ENCODE results near the gene FGF12. TPM values are rescaled to one million over a fixed set of nuclear protein-coding genes. Genes with fewer than 3 reads are reported as not detected.
A peak's percentile ranks its signal among the peaks of the same experiment; 100 is the strongest.

Gene FGF12
- total RNA-seq, 1 experiment from 2014 or later = 4.6 TPM

GRCh38 chr3:192409838-192410683, 317.3 kb downstream of the FGF12 start:
- DNase-seq (ENCODE audit: low read depth) = peak; percentile 55

GRCh38 chr3:192409201-192409837, 318.0 kb downstream of the FGF12 start:
- peak; percentile 49 for DNase-seq (ENCODE audit: low read depth)

- peak; percentile 22 for DNase-seq (ENCODE audit: low read depth)
Observed at GRCh38 chr3:192408647-192409200, 318.6 kb downstream of the FGF12 start.

GRCh38 chr3:192408007-192408646, 319.2 kb downstream of the FGF12 start:
- DNase-seq (ENCODE audit: low read depth) = peak; percentile 57

GRCh38 chr3:192399767-192400166, 327.6 kb downstream of the FGF12 start:
- DNase-seq (ENCODE audit: low read depth) = no peak

GRCh38 chr3:192397012-192397411, 330.3 kb downstream of the FGF12 start:
- no peak for DNase-seq (ENCODE audit: low read depth)

- no peak for DNase-seq (ENCODE audit: low read depth)
Observed at GRCh38 chr3:192395506-192395905, 331.8 kb downstream of the FGF12 start.

GRCh38 chr3:192392986-192393385, 334.4 kb downstream of the FGF12 start:
- DNase-seq (ENCODE audit: low read depth) = no peak

GRCh38 chr3:192382861-192383260, 344.5 kb downstream of the FGF12 start:
- no peak for DNase-seq (ENCODE audit: low read depth)

GRCh38 chr3:192373586-192373985, 353.8 kb downstream of the FGF12 start:
- no peak for DNase-seq (ENCODE audit: low read depth)

- no peak for DNase-seq (ENCODE audit: low read depth)
Observed at GRCh38 chr3:192373032-192373431, 354.3 kb downstream of the FGF12 start.

GRCh38 chr3:192372616-192373015, 354.7 kb downstream of the FGF12 start:
- no peak for DNase-seq (ENCODE audit: low read depth)

- DNase-seq (ENCODE audit: low read depth) = no peak
Observed at GRCh38 chr3:192371870-192372400, 355.4 kb downstream of the FGF12 start.

- peak; percentile 45 for DNase-seq (ENCODE audit: low read depth)
Observed at GRCh38 chr3:192367616-192368015, 359.7 kb downstream of the FGF12 start.

- no peak for DNase-seq (ENCODE audit: low read depth)
Observed at GRCh38 chr3:192366916-192367315, 360.4 kb downstream of the FGF12 start.

- peak; percentile 7 for DNase-seq (ENCODE audit: low read depth)
Observed at GRCh38 chr3:192365571-192365970, 361.8 kb downstream of the FGF12 start.

GRCh38 chr3:192364316-192364715, 363.0 kb downstream of the FGF12 start:
- no peak for DNase-seq (ENCODE audit: low read depth)

- no peak for DNase-seq (ENCODE audit: low read depth)
Observed at GRCh38 chr3:192354687-192355086, 372.7 kb downstream of the FGF12 start.

GRCh38 chr3:192352142-192352541, 375.2 kb downstream of the FGF12 start:
- no peak for DNase-seq (ENCODE audit: low read depth)

GRCh38 chr3:192351441-192351840, 375.9 kb downstream of the FGF12 start:
- no peak for DNase-seq (ENCODE audit: low read depth)

- no peak for DNase-seq (ENCODE audit: low read depth)
Observed at GRCh38 chr3:192340031-192340430, 387.3 kb downstream of the FGF12 start.

- no peak for DNase-seq (ENCODE audit: low read depth)
Observed at GRCh38 chr3:192339214-192339613, 388.1 kb downstream of the FGF12 start.

All from M059J (cell line).